GM12865 (cell line): ENCODE measurements around the gene INTS15.

ENCODE experiments used
- DNase-seq: peaks from one replicate; pipeline ENCODE4 v3.0.0; 2010; ENCODE audit warnings: low read depth
- H3K4me3 ChIP-seq: 2 replicates; pipeline ENCODE4 v1.5.1; 2011; ENCODE audit warnings: mild to moderate bottlenecking, low read depth, low read length, control low read depth
- CTCF ChIP-seq: IDR thresholded peaks from 2 replicates; pipeline ENCODE4 v1.5.1; 2011; ENCODE audit warnings: low read length, control low read depth, low read depth, inconsistent platforms; ENCODE audit not compliant: insufficient read depth; ENCODE audit errors: missing control alignments

INTS15 gene

GRCh38 chr7:6621195-6622133 is 31.6 kb downstream of the INTS15 start:
- no peak for TF ChIP-seq CTCF
- no peak overlapping the region for H3K4me3 ChIP-seq
- peak; percentile 29 for DNase-seq

- no peak for TF ChIP-seq CTCF
- no peak for DNase-seq
- H3K4me3 ChIP-seq = no peak overlapping the region
These were observed 32.4 kb downstream of the INTS15 start for GRCh38 chr7:6622134-6622710.

GRCh38 chr7:6623589-6624245 is 33.9 kb downstream of the INTS15 start:
- peak; percentile 69 for DNase-seq
- H3K4me3 ChIP-seq = no peak overlapping the region

GRCh38 chr7:6624246-6624611 is 34.4 kb downstream of the INTS15 start:
- no peak overlapping the region for H3K4me3 ChIP-seq
- TF ChIP-seq CTCF = no peak
- DNase-seq = no peak

More at GRCh38 chr7:6623589-6624245, 33.9 kb downstream of the INTS15 start:
- no peak for TF ChIP-seq CTCF

GRCh38 chr7:6628045-6628444 is 38.2 kb downstream of the INTS15 start:
- no peak for DNase-seq
- no peak overlapping the region for H3K4me3 ChIP-seq
- no peak for TF ChIP-seq CTCF

GRCh38 chr7:6630007-6630849 is 40.4 kb downstream of the INTS15 start:
- no peak for DNase-seq
- TF ChIP-seq CTCF = no peak
- no peak overlapping the region for H3K4me3 ChIP-seq
